Measurements from ENCODE around the gene RASGRP2.
"Not testable (repeated sequence)": the region's sequence is repeated elsewhere in the genome, so short reads cannot be mapped to it uniquely, and the experiment has no call there.

The RASGRP2 gene

GRCh38 chr11:64716473-64717267 lies 27.3 kb downstream of the RASGRP2 start:
- no peak for DNase-seq

GRCh38 chr11:64715756-64716472 lies 28.0 kb downstream of the RASGRP2 start:
- DNase-seq, result no peak

- no peak for DNase-seq
These were observed 28.8 kb downstream of the RASGRP2 start for GRCh38 chr11:64715110-64715509.

- DNase-seq, result no peak
These were observed 29.3 kb downstream of the RASGRP2 start for GRCh38 chr11:64714666-64715065.

- DNase-seq, result no peak
These were observed 30.1 kb downstream of the RASGRP2 start for GRCh38 chr11:64713781-64714363.

- no peak for DNase-seq
These were observed 30.8 kb downstream of the RASGRP2 start for GRCh38 chr11:64713016-64713707.

GRCh38 chr11:64712430-64713015 lies 31.4 kb downstream of the RASGRP2 start:
- DNase-seq, result no peak

GRCh38 chr11:64711956-64712362 lies 32.0 kb downstream of the RASGRP2 start:
- no peak for DNase-seq

- DNase-seq, result no peak
These were observed 32.6 kb downstream of the RASGRP2 start for GRCh38 chr11:64711138-64711955.

GRCh38 chr11:64710418-64711137 lies 33.4 kb downstream of the RASGRP2 start:
- DNase-seq, result no peak

- no peak for DNase-seq
These were observed 38.4 kb downstream of the RASGRP2 start for GRCh38 chr11:64705501-64705900.

- DNase-seq, result no peak
These were observed 40.9 kb downstream of the RASGRP2 start for GRCh38 chr11:64703048-64703447.

GRCh38 chr11:64701956-64702355 lies 42.0 kb downstream of the RASGRP2 start:
- DNase-seq, result not testable (repeated sequence)

- no peak for DNase-seq
These were observed 45.5 kb downstream of the RASGRP2 start for GRCh38 chr11:64698427-64698826.

- no peak for DNase-seq
These were observed 46.1 kb downstream of the RASGRP2 start for GRCh38 chr11:64697663-64698375.

- no peak for DNase-seq
These were observed 47.9 kb downstream of the RASGRP2 start for GRCh38 chr11:64696045-64696444.

GRCh38 chr11:64695548-64695947 lies 48.4 kb downstream of the RASGRP2 start:
- no peak for DNase-seq

GRCh38 chr11:64694821-64695365 lies 49.0 kb downstream of the RASGRP2 start:
- DNase-seq, result no peak

- DNase-seq, result no peak
These were observed 49.8 kb downstream of the RASGRP2 start for GRCh38 chr11:64694026-64694755.
